ENCODE data around the gene ALDH18A1.

GRCh38 chr10:95694665-95695064, 38.2 kb upstream of the ALDH18A1 start:
- TF ChIP-seq CTCF (IDR thresholded peaks at IDR 0.05 in 8 of 11, conservative IDR thresholded peaks at IDR 0.05 in 3 of 11): no peak
- no peak for TF ChIP-seq POLR2AphosphoS5 (IDR thresholded peaks at IDR 0.05)
